Measurements from ENCODE around the gene BAZ1B. TPM values are rescaled to one million over a fixed set of nuclear protein-coding genes. Genes with fewer than 3 reads are reported as not detected.

The BAZ1B gene
- total RNA-seq, 1 experiment from 2014 or later: 107 TPM

GRCh38 chr7:73448609-73449008, 73.5 kb downstream of the BAZ1B start:
- ATAC-seq (no peak), DNase-seq (ENCODE audit: low read depth, low spot score) (no peak)
- Histone ChIP-seq H3K27me3 (ENCODE audit: control insufficient read depth, insufficient read depth, low read length) (no peaks in the 10 kb centered on the region), H3K4me1 (ENCODE audit: control insufficient read depth, insufficient read depth, low read length) (no peaks in the 10 kb centered on the region), H3K27ac (ENCODE audit: low read length) (no peak overlapping the region), H3K9me3 (ENCODE audit: control insufficient read depth, insufficient read depth, low read depth, low read length) (no peaks in the 10 kb centered on the region), H3K4me3 (ENCODE audit: low read depth in 2 of 2, low read length in 2 of 2) (no peak overlapping the region), H3K36me3 (ENCODE audit: control insufficient read depth, insufficient read depth, low read length) (peaks cover 48% of the 10 kb centered on the region)
- BruUV-seq (replicated peaks): no TSS peak
- intact Hi-C loops (cut with micrococcal nuclease; ENCODE audit: unreplicated experiment) (no loop called here), in situ Hi-C loops (cut with HindIII; ENCODE audit: low pct_unique_long_range_greater_than_20kb, low sequenced_read_pairs) (no loop called here)
- TF ChIP-seq, protein P1, sequence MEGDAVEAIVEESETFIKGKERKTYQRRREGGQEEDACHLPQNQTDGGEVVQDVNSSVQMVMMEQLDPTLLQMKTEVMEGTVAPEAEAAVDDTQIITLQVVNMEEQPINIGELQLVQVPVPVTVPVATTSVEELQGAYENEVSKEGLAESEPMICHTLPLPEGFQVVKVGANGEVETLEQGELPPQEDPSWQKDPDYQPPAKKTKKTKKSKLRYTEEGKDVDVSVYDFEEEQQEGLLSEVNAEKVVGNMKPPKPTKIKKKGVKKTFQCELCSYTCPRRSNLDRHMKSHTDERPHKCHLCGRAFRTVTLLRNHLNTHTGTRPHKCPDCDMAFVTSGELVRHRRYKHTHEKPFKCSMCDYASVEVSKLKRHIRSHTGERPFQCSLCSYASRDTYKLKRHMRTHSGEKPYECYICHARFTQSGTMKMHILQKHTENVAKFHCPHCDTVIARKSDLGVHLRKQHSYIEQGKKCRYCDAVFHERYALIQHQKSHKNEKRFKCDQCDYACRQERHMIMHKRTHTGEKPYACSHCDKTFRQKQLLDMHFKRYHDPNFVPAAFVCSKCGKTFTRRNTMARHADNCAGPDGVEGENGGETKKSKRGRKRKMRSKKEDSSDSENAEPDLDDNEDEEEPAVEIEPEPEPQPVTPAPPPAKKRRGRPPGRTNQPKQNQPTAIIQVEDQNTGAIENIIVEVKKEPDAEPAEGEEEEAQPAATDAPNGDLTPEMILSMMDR (IDR thresholded peaks at IDR 0.05): no peak
- TF ChIP-seq POLR2AphosphoS5 (IDR thresholded peaks at IDR 0.05; ENCODE audit: low read depth, low read length) (no peak), SIN3A (IDR thresholded peaks at IDR 0.05; ENCODE audit: borderline replicate concordance, insufficient read depth, low read depth, low read length) (no peak), REST (IDR thresholded peaks at IDR 0.05; ENCODE audit: insufficient read depth in 1 of 2, low read depth in 2 of 2, low read length in 1 of 2) (no peak), TCF7L2 (IDR thresholded peaks at IDR 0.05; ENCODE audit: low read depth, low read length) (no peak)
- ChIA-PET CTCF (no interaction called here), POLR2A (interaction anchor here (0.7 kb wide), 1 partner anchor 104 kb away, joined by 5 read pairs; no protein-coding TSS in a partner anchor)

GRCh38 chr7:73447121-73447733, 74.9 kb downstream of the BAZ1B start:
- Histone ChIP-seq H3K9me3 (ENCODE audit: control insufficient read depth, insufficient read depth, low read depth, low read length) (no peaks in the 10 kb centered on the region), H3K27ac (ENCODE audit: low read length) (no peak overlapping the region), H3K27me3 (ENCODE audit: control insufficient read depth, insufficient read depth, low read length) (no peaks in the 10 kb centered on the region), H3K36me3 (ENCODE audit: control insufficient read depth, insufficient read depth, low read length) (peaks cover 57% of the 10 kb centered on the region), H3K4me3 (ENCODE audit: low read depth in 2 of 2, low read length in 2 of 2) (no peak overlapping the region), H3K4me1 (ENCODE audit: control insufficient read depth, insufficient read depth, low read length) (no peaks in the 10 kb centered on the region)
- CTCF ChIA-PET: no interaction called here
- no peak for TF ChIP-seq POLR2AphosphoS5 (IDR thresholded peaks at IDR 0.05; ENCODE audit: low read depth, low read length)
- no peak for TF ChIP-seq REST (IDR thresholded peaks at IDR 0.05; ENCODE audit: insufficient read depth in 1 of 2, low read depth in 2 of 2, low read length in 1 of 2)
- TF ChIP-seq SIN3A (IDR thresholded peaks at IDR 0.05; ENCODE audit: borderline replicate concordance, insufficient read depth, low read depth, low read length): no peak
- TF ChIP-seq, protein P1 (IDR thresholded peaks at IDR 0.05): no peak
- TF ChIP-seq TCF7L2 (IDR thresholded peaks at IDR 0.05; ENCODE audit: low read depth, low read length): no peak
- in situ Hi-C loops (cut with HindIII; ENCODE audit: low pct_unique_long_range_greater_than_20kb, low sequenced_read_pairs) (no loop called here), intact Hi-C loops (cut with micrococcal nuclease; ENCODE audit: unreplicated experiment) (no loop called here)
- BruUV-seq (replicated peaks): no TSS peak
- ATAC-seq: no peak
- POLR2A ChIA-PET: no interaction called here
- DNase-seq (ENCODE audit: low read depth, low spot score): no peak
